K562 (cell line): ENCODE results near the gene PTPN7. TPM values are rescaled to one million over a fixed set of nuclear protein-coding genes. Genes with fewer than 3 reads are reported as not detected.

Experiments used
- CTCF ChIP-seq, 3 experiments: IDR thresholded peaks in 2 of 3; conservative IDR thresholded peaks in 1 of 3; 2 replicates each; pipeline ENCODE4 v1.5.1; 2011 to 2012; ENCODE audit warnings: low read length in 3 of 3, mild to moderate bottlenecking in 3 of 3, control low read depth in 2 of 3, improper control_type of control experiment in 1 of 3, inconsistent platforms in 1 of 3, low read depth in 1 of 3, mixed read lengths in 1 of 3, moderate library complexity in 1 of 3; ENCODE audit not compliant: insufficient read depth in 2 of 3
- FIP1L1 ChIP-seq: fragments of 200-400 bp; formaldehyde crosslinking; IDR thresholded peaks from 2 replicates; pipeline ENCODE4 v1.6.1; 2018; ENCODE audit warnings: mild to moderate bottlenecking, low read depth, low read length; ENCODE audit not compliant: poor library complexity, severe bottlenecking
- FOXM1 ChIP-seq, 2 experiments: fragments of 450-650 bp in 1 of 2; sonication (generic) in 1 of 2; formaldehyde crosslinking in 1 of 2; IDR thresholded peaks; 2 replicates each; pipeline versions ENCODE4 v1.6.1 to v1.9.0; 2017 to 2022; ENCODE audit warnings: low read depth in 2 of 2, mild to moderate bottlenecking in 2 of 2, missing genetic modification reagents in 1 of 2, moderate library complexity in 1 of 2
- ID3 ChIP-seq, 2 experiments: fragments of 250-450 bp in 1 of 2; fragments of 450-650 bp in 1 of 2; sonication (Bioruptor Pico) in 1 of 2; IDR thresholded peaks; 2 replicates each; pipeline versions ENCODE4 v1.6.1 to v1.8.0; 2016 to 2021; ENCODE audit warnings: mild to moderate bottlenecking in 2 of 2, moderate library complexity in 2 of 2, missing compliant biosample characterization in 1 of 2, missing genetic modification characterization in 1 of 2
- MAX ChIP-seq: sonication (generic); formaldehyde crosslinking; IDR thresholded peaks from 2 replicates; pipeline ENCODE4 v1.9.0; 2022; ENCODE audit warnings: mild to moderate bottlenecking, missing genetic modification reagents
- MGA ChIP-seq: fragments of 450-650 bp; IDR thresholded peaks from 2 replicates; pipeline ENCODE4 v1.6.1; 2016; ENCODE audit warnings: mild to moderate bottlenecking, moderate library complexity
- NELFE ChIP-seq: IDR thresholded peaks from 2 replicates; pipeline ENCODE4 v1.6.1; 2011; ENCODE audit warnings: mild to moderate bottlenecking; ENCODE audit not compliant: insufficient read depth, insufficient read length
- RFX7 ChIP-seq: fragments of 250-450 bp; sonication (Bioruptor Pico); IDR thresholded peaks from 2 replicates; pipeline ENCODE4 v1.5.1; 2021; ENCODE audit warnings: mild to moderate bottlenecking
- SMC3 ChIP-seq: conservative IDR thresholded peaks from 2 replicates; pipeline ENCODE4 v1.6.1; 2011; ENCODE audit warnings: low read depth, low read length, improper control_type of control experiment; ENCODE audit not compliant: insufficient read depth
- YBX1 ChIP-seq: fragments of 450-650 bp; IDR thresholded peaks from 2 replicates; pipeline ENCODE4 v1.7.1; 2016; ENCODE audit warnings: mild to moderate bottlenecking
- ZNF184 ChIP-seq: sonication (generic); formaldehyde crosslinking; IDR thresholded peaks from 2 replicates; pipeline ENCODE4 v1.5.0; 2020; ENCODE audit warnings: missing genetic modification reagents
- ZNF551 ChIP-seq: fragments of 250-450 bp; sonication (Bioruptor Pico); IDR thresholded peaks from 2 replicates; pipeline ENCODE4 v1.5.0; 2021; ENCODE audit warnings: mild to moderate bottlenecking, moderate library complexity
- ZNF766 ChIP-seq: fragments of 200-800 bp; sonication (Bioruptor generic); conservative IDR thresholded peaks from 2 replicates; pipeline ENCODE4 v1.6.1; 2016; ENCODE audit warnings: missing genetic modification characterization, missing compliant biosample characterization
- polyA plus RNA-seq, 8 experiments: library from polyadenylated mRNA; depleted of rRNA in 4 of 8; stranded (reverse) in 5 of 8; unstranded in 3 of 8; fragments of >200 nt; fragmentation: Nextera tagmentation in 2 of 8; fragmentation: Illumina TruSeq in 1 of 8; extraction: Ambion mirVana in 2 of 8; extraction: Trizol in 1 of 8; gene quantifications; 2 replicates each; pipeline versions ENCODE4 v1.2.1 to v1.2.3, GENCODE V29; 2011 to 2014; ENCODE audit warnings: inconsistent platforms in 1 of 8, missing spikeins in 1 of 8
- total RNA-seq, 7 experiments: library from RNA; depleted of rRNA in 6 of 7; stranded (reverse); fragments of >200 nt in 6 of 7; fragmentation: Illumina TruSeq in 2 of 7; extraction: Trizol in 2 of 7; gene quantifications; 2 replicates each; pipeline versions ENCODE4 v1.2.1 to v1.2.3, GENCODE V29; 2011 to 2021; ENCODE audit warnings: low replicate concordance in 1 of 7

The PTPN7 gene
- total and polyA plus RNA-seq, 9 of the 15 experiments (the other 6 are each of a cell fraction or from before 2014, with no cell fraction given) = 18.7 to 144 (median 120) TPM

GRCh38 chr1:202160377-202160940 is at the start of gene PTPN7 (continued):
- TF ChIP-seq FOXM1 (IDR thresholded peaks at IDR 0.05; ENCODE audit: low read depth) = no peak
- TF ChIP-seq FOXM1 (CRISPR knock-in tag; IDR thresholded peaks at IDR 0.05; ENCODE audit: low read depth) = no peak
- TF ChIP-seq MAX = no peak
- peak; percentile 3; the same call in 1 of the 2 replicates for TF ChIP-seq RFX7 (CRISPR knock-in tag)
- no peak for TF ChIP-seq ZNF766
- TF ChIP-seq ZNF551 (CRISPR knock-in tag) = no peak
- TF ChIP-seq CTCF (IDR thresholded peaks at IDR 0.05 in 2 of 3, conservative IDR thresholded peaks at IDR 0.05 in 1 of 3; ENCODE audit: insufficient read depth in 2 of 3, low read depth in 1 of 3, low read length in 3 of 3) = peak; percentile 22 to 26 (median 25); a peak in 3 of 6 replicates
- no peak for TF ChIP-seq SMC3
- no peak for TF ChIP-seq ID3 (CRISPR knock-in tag; IDR thresholded peaks at IDR 0.05)
- no peak for TF ChIP-seq ID3 (tag; IDR thresholded peaks at IDR 0.05)
- no peak for TF ChIP-seq NELFE
- no peak for TF ChIP-seq MGA
- no peak for TF ChIP-seq ZNF184 (CRISPR knock-in tag)
- TF ChIP-seq FIP1L1 = peak; percentile 48
- TF ChIP-seq YBX1 = no peak
